CD4-positive, alpha-beta T cell treated with Interleukin-15 for 1 hour (primary cell): ENCODE data around the gene LIPN.

ENCODE experiments used
- DNase-seq: peaks from one replicate; pipeline ENCODE4 v3.0.0-alpha.2; 2020

LIPN gene

GRCh38 chr10:88786032-88786770, 26.4 kb downstream of the LIPN start:
- no peak for DNase-seq

GRCh38 chr10:88787463-88787862, 27.6 kb downstream of the LIPN start:
- no peak for DNase-seq

- no peak for DNase-seq
Observed at GRCh38 chr10:88788924-88789323, 29.1 kb downstream of the LIPN start.

- DNase-seq = peak; percentile 33
Observed at GRCh38 chr10:88791924-88792323, 32.1 kb downstream of the LIPN start.

GRCh38 chr10:88792661-88793060, 32.8 kb downstream of the LIPN start:
- peak; percentile 71 for DNase-seq

- no peak for DNase-seq
Observed at GRCh38 chr10:88793712-88794299, 34.0 kb downstream of the LIPN start.

- no peak for DNase-seq
Observed at GRCh38 chr10:88794731-88795130, 34.9 kb downstream of the LIPN start.

GRCh38 chr10:88800152-88801125, 40.6 kb downstream of the LIPN start:
- DNase-seq = no peak

- DNase-seq = no peak
Observed at GRCh38 chr10:88802523-88803285, 42.9 kb downstream of the LIPN start, which contains the start of gene LIPM. TSS of gene LIPM (plus strand) at chr10:88802730. CDS start at chr10:88802897, 167 bp downstream.

- no peak for DNase-seq
Observed at GRCh38 chr10:88803641-88804040, 43.8 kb downstream of the LIPN start.

GRCh38 chr10:88804083-88804812, 44.4 kb downstream of the LIPN start:
- no peak for DNase-seq

GRCh38 chr10:88805361-88805760, 45.5 kb downstream of the LIPN start:
- DNase-seq = no peak

- no peak for DNase-seq
Observed at GRCh38 chr10:88805924-88806323, 46.1 kb downstream of the LIPN start.

GRCh38 chr10:88809621-88810020, 49.8 kb downstream of the LIPN start:
- no peak for DNase-seq

- DNase-seq = peak; percentile 25
Observed at GRCh38 chr10:88810196-88810961, 50.6 kb downstream of the LIPN start.

- DNase-seq = no peak
Observed at GRCh38 chr10:88813200-88813599, 53.4 kb downstream of the LIPN start.

- DNase-seq = no peak
Observed at GRCh38 chr10:88819290-88819689, 59.5 kb downstream of the LIPN start.

GRCh38 chr10:88820748-88821401, 61.1 kb downstream of the LIPN start:
- DNase-seq = no peak

GRCh38 chr10:88826388-88826787, 66.6 kb downstream of the LIPN start:
- DNase-seq = no peak

- no peak for DNase-seq
Observed at GRCh38 chr10:88827671-88828070, 67.9 kb downstream of the LIPN start.

GRCh38 chr10:88828310-88828709, 68.5 kb downstream of the LIPN start:
- DNase-seq = no peak
